Skin epidermis (tissue), 12 donors: ENCODE data around the gene SBNO1.
A peak's percentile ranks its signal among the peaks of the same experiment; 100 is the strongest.
"Not testable (repeated sequence)": the region's sequence is repeated elsewhere in the genome, so short reads cannot be mapped to it uniquely, and the experiment has no call there.

Source experiments
- H3K27ac ChIP-seq, 21 experiments: fragments of 200-600 bp; sonication (generic) in 11 of 21; one replicate each; pipeline ENCODE4 v1.5.0; 2020; ENCODE audit warnings: mild to moderate bottlenecking in 3 of 21, inconsistent platforms in 2 of 21, moderate library complexity in 2 of 21
- H3K4me3 ChIP-seq, 7 experiments: fragments of 200-600 bp; sonication (generic) in 2 of 7; one replicate each; pipeline ENCODE4 v1.5.0; 2020; ENCODE audit warnings: inconsistent platforms in 2 of 7, mild to moderate bottlenecking in 2 of 7, moderate library complexity in 1 of 7

The SBNO1 gene

GRCh38 chr12:123364532-123365024 is at the start of gene SBNO1:
Gene SBNO1, minus strand, starts transcription at chr12:123364847. Its CDS starts 14,406 bp downstream, at chr12:123350441.
- H3K27ac ChIP-seq, result peak within 1 kb of the TSS; percentile 82 to 99 (median 96)
- H3K4me3 ChIP-seq, result peak within 1 kb of the TSS; percentile 82 to 97 (median 89)

GRCh38 chr12:123410041-123410412 is 45.4 kb upstream of the SBNO1 start:
- Histone ChIP-seq H3K27ac (no peak overlapping the region), H3K4me3 (no peak overlapping the region)

- H3K27ac ChIP-seq, H3K4me3 ChIP-seq: not testable (repeated sequence)
Observed at GRCh38 chr12:123409284-123410040, 44.8 kb upstream of the SBNO1 start.

GRCh38 chr12:123408619-123409018 is 44.0 kb upstream of the SBNO1 start:
- not testable (repeated sequence) for H3K27ac ChIP-seq, H3K4me3 ChIP-seq

GRCh38 chr12:123407934-123408333 is 43.3 kb upstream of the SBNO1 start:
- not testable (repeated sequence) for H3K27ac ChIP-seq, H3K4me3 ChIP-seq

GRCh38 chr12:123407269-123407668 is 42.6 kb upstream of the SBNO1 start:
- not testable (repeated sequence) for H3K4me3 ChIP-seq, H3K27ac ChIP-seq

- Histone ChIP-seq H3K27ac (no peak overlapping the region), H3K4me3 (no peak overlapping the region)
Observed at GRCh38 chr12:123404581-123404980, 39.9 kb upstream of the SBNO1 start.

- Histone ChIP-seq H3K27ac (peak overlapping the region in 5 of 21 experiments; percentile 17 to 73 (median 31)), H3K4me3 (no peak overlapping the region)
Observed at GRCh38 chr12:123401753-123402683, 37.4 kb upstream of the SBNO1 start.

GRCh38 chr12:123399255-123399617 is 34.6 kb upstream of the SBNO1 start:
- no peak overlapping the region for H3K4me3 ChIP-seq
- peak overlapping the region in 12 of 21 experiments; percentile 26 to 75 (median 59) for H3K27ac ChIP-seq

GRCh38 chr12:123398550-123399254 is 34.1 kb upstream of the SBNO1 start:
- Histone ChIP-seq H3K4me3 (no peak overlapping the region), H3K27ac (peak overlapping the region in 16 of 21 experiments; percentile 17 to 75 (median 55))

GRCh38 chr12:123398177-123398549 is 33.5 kb upstream of the SBNO1 start:
- H3K27ac ChIP-seq, result peak overlapping the region in 9 of 21 experiments; percentile 23 to 75 (median 57)
- no peak overlapping the region for H3K4me3 ChIP-seq

- H3K4me3 ChIP-seq, result no peak overlapping the region
- H3K27ac ChIP-seq, result peak overlapping the region in 4 of 21 experiments; percentile 7 to 75 (median 18)
Observed at GRCh38 chr12:123397400-123397799, 32.8 kb upstream of the SBNO1 start.

GRCh38 chr12:123396954-123397353 is 32.3 kb upstream of the SBNO1 start:
- Histone ChIP-seq H3K27ac (peak overlapping the region in 2 of 21 experiments; percentile 7 to 14), H3K4me3 (no peak overlapping the region)

GRCh38 chr12:123396543-123396942 is 31.9 kb upstream of the SBNO1 start:
- Histone ChIP-seq H3K27ac (peak overlapping the region in 1 of 21 experiments; percentile 7), H3K4me3 (no peak overlapping the region)

GRCh38 chr12:123395236-123395635 is 30.6 kb upstream of the SBNO1 start:
- no peak overlapping the region for H3K4me3 ChIP-seq
- H3K27ac ChIP-seq, result no peak overlapping the region

- no peak overlapping the region for H3K4me3 ChIP-seq
Observed at GRCh38 chr12:123393747-123394146, 29.1 kb upstream of the SBNO1 start.

GRCh38 chr12:123391546-123392343 is 27.1 kb upstream of the SBNO1 start:
- H3K27ac ChIP-seq, result peak overlapping the region in 13 of 21 experiments; percentile 7 to 95 (median 66)
- H3K4me3 ChIP-seq, result no peak overlapping the region

More at GRCh38 chr12:123393747-123394146, 29.1 kb upstream of the SBNO1 start:
- H3K27ac ChIP-seq, result no peak overlapping the region

- H3K4me3 ChIP-seq, result peak overlapping the region; percentile 51 to 72 (median 64)
- H3K27ac ChIP-seq, result peak overlapping the region in 20 of 21 experiments; percentile 69 to 96 (median 90)
Observed at GRCh38 chr12:123390498-123391426, 26.1 kb upstream of the SBNO1 start.
